Motor neuron (in vitro differentiated cells): ENCODE measurements around the gene PIM3. TPM values are rescaled to one million over a fixed set of nuclear protein-coding genes. Genes with fewer than 3 reads are reported as not detected.
A peak's percentile ranks its signal among the peaks of the same experiment; 100 is the strongest.

Experiments used
- ATAC-seq, 8 experiments: fragments of 200-7000 bp; cut with Tn5 transposase; replicated peaks in 6 of 8; 2 replicates each; pipeline ENCODE4 v1.8.0; 2021; ENCODE audit warnings: mild to moderate bottlenecking in 8 of 8, moderate library complexity in 8 of 8
- H3K27ac ChIP-seq, 2 donors: fragments of 250-450 bp; sonication (Bioruptor Pico); 2 replicates each; pipeline ENCODE4 v1.9.0; 2021; ENCODE audit warnings: antibody characterized with exemption in 2 of 2, mild to moderate bottlenecking in 2 of 2, moderate library complexity in 1 of 2
- H3K4me1 ChIP-seq, 2 donors: fragments of 250-450 bp; sonication (Bioruptor Pico); replicated peaks in 1 of 2; 2 replicates each; pipeline ENCODE4 v1.6.1; 2021; ENCODE audit warnings: antibody characterized with exemption in 2 of 2, mild to moderate bottlenecking in 2 of 2, moderate library complexity in 1 of 2
- H3K4me3 ChIP-seq, 5 donors: fragments of 250-450 bp; sonication (Bioruptor Pico); 2 replicates each; pipeline ENCODE4 v1.9.0; 2021; ENCODE audit warnings: antibody characterized with exemption in 5 of 5, mild to moderate bottlenecking in 5 of 5, moderate library complexity in 4 of 5
- WGBS, 10 experiments: fragments of 450-650 bp; shearing (Covaris generic); methylation state at CpG; one replicate each; pipeline ENCODE4 v1.0.0; 2022; 5-methylcytosine and 5-hydroxymethylcytosine counted together
- in situ Hi-C, 9 experiments: fragments of 400-800 bp; cut with MboI; loops; one replicate each; pipeline ENCODE4 v1.15.0; 2021; ENCODE audit warnings: low sequenced_read_pairs in 9 of 9, low pct_unique_long_range_greater_than_20kb in 2 of 9; ENCODE audit not compliant: unreplicated experiment in 9 of 9
- total RNA-seq, 8 experiments: library from RNA; unstranded; fragments of 300-600 nt; gene quantifications; 2 replicates each; pipeline versions ENCODE4 v1.2.3 to v1.2.4, GENCODE V29; 2022

Gene PIM3
- total RNA-seq, 8 experiments from 2014 or later, result 10.1 to 40.6 (median 22.4) TPM

- WGBS, 10 experiments, result 80 to 100% (median 82%) methylated on average over 1 to 14 of the region's 35 CpGs; no CpG with 5 or more reads in 4 of the 10 experiments
- no peak for ATAC-seq
- in situ Hi-C loops, result loop anchor here in 3 of 9 experiments (10.0 to 25.0 kb wide), 3 partner anchors 103 to 134 kb away; no protein-coding TSS in a partner anchor
- Histone ChIP-seq H3K27ac (no peak overlapping the region), H3K4me3 (no peak overlapping the region), H3K4me1 (peaks cover 10 to 12% of the 10 kb centered on the region in 2 donors)
These were observed 38.9 kb upstream of the PIM3 start for GRCh38 chr22:49921508-49922278.

- Histone ChIP-seq H3K4me1 (peaks cover 12 to 14% of the 10 kb centered on the region in 2 donors), H3K4me3 (no peak overlapping the region), H3K27ac (no peak overlapping the region)
- WGBS, 10 experiments, result 43 to 60% (median 60%) methylated on average over 1 of the region's 22 CpGs; no CpG with 5 or more reads in 7 of the 10 experiments
- in situ Hi-C loops, result loop anchor here in 3 of 9 experiments (10.0 to 25.0 kb wide), 3 partner anchors 102 to 135 kb away; no protein-coding TSS in a partner anchor
- no peak for ATAC-seq
These were observed 38.1 kb upstream of the PIM3 start for GRCh38 chr22:49922484-49922883.

- Histone ChIP-seq H3K4me1 (peaks cover 12 to 14% of the 10 kb centered on the region in 2 donors), H3K4me3 (no peak overlapping the region), H3K27ac (no peak overlapping the region)
- 89% methylated on average over 5 of the region's 25 CpGs; no CpG with 5 or more reads in 9 of the 10 experiments for WGBS, 10 experiments
- in situ Hi-C loops, result loop anchor here in 3 of 9 experiments (10.0 to 25.0 kb wide), 3 partner anchors 102 to 136 kb away; no protein-coding TSS in a partner anchor
- no peak for ATAC-seq
These were observed 37.6 kb upstream of the PIM3 start for GRCh38 chr22:49922926-49923325.

GRCh38 chr22:49923445-49923844 lies 37.1 kb upstream of the PIM3 start:
- no peak overlapping the region for H3K4me3 ChIP-seq
- H3K27ac ChIP-seq, result no peak overlapping the region
- H3K4me1 ChIP-seq, result peaks cover 12 to 14% of the 10 kb centered on the region in 2 donors
- 57 to 100% (median 87%) methylated on average over 2 to 11 of the region's 16 CpGs; no CpG with 5 or more reads in 1 of the 10 experiments for WGBS, 10 experiments
- no peak for ATAC-seq
- in situ Hi-C loops, result loop anchor here in 3 of 9 experiments (10.0 to 25.0 kb wide), 3 partner anchors 101 to 136 kb away; no protein-coding TSS in a partner anchor

- ATAC-seq, result no peak
- in situ Hi-C loops, result loop anchor here in 3 of 9 experiments (10.0 to 25.0 kb wide), 3 partner anchors 101 to 137 kb away; no protein-coding TSS in a partner anchor
- no peak overlapping the region for H3K4me3 ChIP-seq
- H3K4me1 ChIP-seq, result peaks cover 10% of the 10 kb centered on the region in 2 donors
- no peak overlapping the region for H3K27ac ChIP-seq
- WGBS, 10 experiments, result 87 to 97% (median 91%) methylated on average over 3 to 12 of the region's 31 CpGs; no CpG with 5 or more reads in 5 of the 10 experiments
These were observed 36.3 kb upstream of the PIM3 start for GRCh38 chr22:49924113-49924833.

GRCh38 chr22:49925525-49926128 lies 34.9 kb upstream of the PIM3 start:
- H3K27ac ChIP-seq, result no peak overlapping the region
- in situ Hi-C loops, result loop anchor here in 6 of 9 experiments (10.0 to 25.0 kb wide), 4 partner anchors 99 to 262 kb away; partner anchors contain the start of gene TRABD (in 2 of the 6)
- 91 to 100% (median 96%) methylated on average over 3 to 10 of the region's 24 CpGs; no CpG with 5 or more reads in 4 of the 10 experiments for WGBS, 10 experiments
- H3K4me3 ChIP-seq, result no peak overlapping the region
- no peak for ATAC-seq
- H3K4me1 ChIP-seq, result peaks cover 11 to 12% of the 10 kb centered on the region in 2 donors

- H3K4me3 ChIP-seq, result no peak overlapping the region
- in situ Hi-C loops, result loop anchor here in 6 of 9 experiments (10.0 to 25.0 kb wide), 4 partner anchors 98 to 260 kb away; partner anchors contain the start of gene TRABD (in 2 of the 6)
- ATAC-seq, result no peak
- WGBS, 10 experiments, result 20 to 92% (median 48%) methylated on average over 1 to 4 of the region's 18 CpGs; no CpG with 5 or more reads in 4 of the 10 experiments
- peaks cover 11 to 15% of the 10 kb centered on the region in 2 donors for H3K4me1 ChIP-seq
- H3K27ac ChIP-seq, result peak overlapping the region in 1 of 2 donors; percentile 69
These were observed 33.7 kb upstream of the PIM3 start for GRCh38 chr22:49926916-49927315.

GRCh38 chr22:49927483-49928184 lies 32.9 kb upstream of the PIM3 start:
- H3K27ac ChIP-seq, result peak overlapping the region in 1 of 2 donors; percentile 69
- peaks cover 11 to 15% of the 10 kb centered on the region in 2 donors for H3K4me1 ChIP-seq
- no peak overlapping the region for H3K4me3 ChIP-seq
- no peak for ATAC-seq
- WGBS, 10 experiments, result 80 to 100% (median 91%) methylated on average over 1 to 12 of the region's 26 CpGs; no CpG with 5 or more reads in 2 of the 10 experiments
- in situ Hi-C loops, result loop anchor here in 6 of 9 experiments (10.0 to 25.0 kb wide), 4 partner anchors 97 to 260 kb away; partner anchors contain the start of gene TRABD (in 2 of the 6)

- no peak for ATAC-seq
- Histone ChIP-seq H3K4me3 (no peak overlapping the region), H3K27ac (no peak overlapping the region), H3K4me1 (peaks cover 12 to 15% of the 10 kb centered on the region in 2 donors)
- in situ Hi-C loops, result loop anchor here in 6 of 9 experiments (10.0 to 25.0 kb wide), 4 partner anchors 97 to 259 kb away; partner anchors contain the start of gene TRABD (in 2 of the 6)
- 100% methylated on average over 1 to 3 of the region's 8 CpGs; no CpG with 5 or more reads in 5 of the 10 experiments for WGBS, 10 experiments
These were observed 32.4 kb upstream of the PIM3 start for GRCh38 chr22:49928185-49928495.

GRCh38 chr22:49928555-49929210 lies 31.9 kb upstream of the PIM3 start:
- H3K4me1 ChIP-seq, result peaks cover 18 to 20% of the 10 kb centered on the region in 2 donors
- H3K4me3 ChIP-seq, result no peak overlapping the region
- WGBS, 10 experiments, result 100% methylated on average over 1 of the region's 38 CpGs; no CpG with 5 or more reads in 9 of the 10 experiments
- in situ Hi-C loops, result loop anchor here in 6 of 9 experiments (10.0 to 25.0 kb wide), 4 partner anchors 96 to 259 kb away; partner anchors contain the start of gene TRABD (in 2 of the 6)
- no peak overlapping the region for H3K27ac ChIP-seq
- no peak for ATAC-seq
